ENCODE results near the gene ELL3. TPM values are rescaled to one million over a fixed set of nuclear protein-coding genes. Genes with fewer than 3 reads are reported as not detected.
"Not testable (repeated sequence)": the region's sequence is repeated elsewhere in the genome, so short reads cannot be mapped to it uniquely, and the experiment has no call there.

ELL3 gene
- total RNA-seq, 1 donor from 2014 or later = 4.3 TPM

- TF ChIP-seq CTCF (IDR thresholded peaks at IDR 0.05) = no peak
- H3K9me3 ChIP-seq = no peaks in the 10 kb centered on the region
- intact Hi-C loops (cut with DNase I) = no loop called here
- peaks cover 99% of the 10 kb centered on the region for H3K36me3 ChIP-seq
- no peak overlapping the region for H3K27ac ChIP-seq
- H3K4me3 ChIP-seq = no peak overlapping the region
- peak; percentile 77 for ATAC-seq
- no peaks in the 10 kb centered on the region for H3K4me1 ChIP-seq
- no peaks in the 10 kb centered on the region for H3K27me3 ChIP-seq
- no peak for DNase-seq
Observed at GRCh38 chr15:43808960-43809678, 32.4 kb upstream of the ELL3 start.

- Histone ChIP-seq H3K4me3 (no peak overlapping the region), H3K4me1 (no peaks in the 10 kb centered on the region), H3K36me3 (peaks cover 99% of the 10 kb centered on the region), H3K27me3 (no peaks in the 10 kb centered on the region), H3K27ac (no peak overlapping the region), H3K9me3 (no peaks in the 10 kb centered on the region)
- intact Hi-C loops (cut with DNase I) = no loop called here
- ATAC-seq (no peak), DNase-seq (no peak)
- TF ChIP-seq CTCF (IDR thresholded peaks at IDR 0.05) = no peak
Observed at GRCh38 chr15:43808435-43808950, 31.7 kb upstream of the ELL3 start.

- Histone ChIP-seq H3K36me3 (peaks cover 79% of the 10 kb centered on the region), H3K4me1 (peaks cover 25% of the 10 kb centered on the region)
- intact Hi-C loops (cut with DNase I); H3K4me3 ChIP-seq; H3K9me3 ChIP-seq; ATAC-seq; H3K27me3 ChIP-seq; H3K27ac ChIP-seq; DNase-seq: not testable (repeated sequence)
Observed at GRCh38 chr15:43802676-43803075, 25.9 kb upstream of the ELL3 start.

- no peaks in the 10 kb centered on the region for H3K27me3 ChIP-seq
- H3K4me3 ChIP-seq = peak within 1 kb of the TSS; percentile 96
- H3K27ac ChIP-seq = peak within 1 kb of the TSS; percentile 87
- H3K4me1 ChIP-seq = peaks cover 27% of the 10 kb centered on the region
- H3K36me3 ChIP-seq = peaks cover 70% of the 10 kb centered on the region
- no peak for TF ChIP-seq CTCF (IDR thresholded peaks at IDR 0.05)
- H3K9me3 ChIP-seq = no peaks in the 10 kb centered on the region
- ATAC-seq = peak; percentile 97
- DNase-seq = peak; percentile 96
- intact Hi-C loops (cut with DNase I) = no loop called here
Observed at GRCh38 chr15:43800286-43801141, 23.7 kb upstream of the ELL3 start, which contains the start of gene HYPK. HYPK (plus strand) TSS chr15:43800599; CDS start chr15:43800623, 24 bp downstream.

- intact Hi-C loops (cut with DNase I) = no loop called here
- ATAC-seq (peak; percentile 1), DNase-seq (peak; percentile 23)
- no peaks in the 10 kb centered on the region for H3K27me3 ChIP-seq
- H3K36me3 ChIP-seq = peaks cover 70% of the 10 kb centered on the region
- peak within 1 kb of the TSS; percentile 96 for H3K4me3 ChIP-seq
- peaks cover 33% of the 10 kb centered on the region for H3K4me1 ChIP-seq
- TF ChIP-seq CTCF (IDR thresholded peaks at IDR 0.05) = no peak
- H3K9me3 ChIP-seq = no peaks in the 10 kb centered on the region
- peak within 1 kb of the TSS; percentile 87 for H3K27ac ChIP-seq
Observed at GRCh38 chr15:43799945-43800285, 23.1 kb upstream of the ELL3 start, which contains the start of gene SERINC4. SERINC4 (minus strand) TSS chr15:43800220; CDS start chr15:43799986, 234 bp downstream.

Measured in upper lobe of right lung (tissue), 1 donor.